SK-N-SH (cell line): ENCODE measurements around the gene ALPK3. TPM values are rescaled to one million over a fixed set of nuclear protein-coding genes. Genes with fewer than 3 reads are reported as not detected.

ENCODE experiments used
- CTCF ChIA-PET: fragments of 300-600, 350-600 bp; formaldehyde crosslinking; extraction: SDS; loops from one replicate; lab custom pipeline; 2021; lab: Yijun Ruan, JAX
- POLR2A ChIA-PET: fragments of 350-600 bp; sonication (Branson Sonifier 250); formaldehyde crosslinking; extraction: SDS; loops from one replicate; lab custom pipeline; 2020; ENCODE audit warnings: antibody characterized with exemption, inconsistent platforms; lab: Yijun Ruan, JAX
- DNase-seq: peaks from one replicate; pipeline ENCODE4 v3.0.0; 2012
- H2AFZ ChIP-seq: fragments of 200-600 bp; sonication (generic); 2 replicates; pipeline ENCODE4 v1.8.1; 2016; ENCODE audit warnings: antibody characterized with exemption, mild to moderate bottlenecking, low read depth
- H3F3A ChIP-seq: fragments of 200-600 bp; sonication (generic); replicated peaks from 2 replicates; pipeline ENCODE3; 2016; ENCODE audit warnings: antibody characterized with exemption, mild to moderate bottlenecking; ENCODE audit not compliant: insufficient read depth
- H3K27ac ChIP-seq, 2 experiments: fragments of 200-500 bp in 1 of 2; fragments of 200-600 bp in 1 of 2; sonication (Bioruptor generic) in 1 of 2; sonication (generic), shearing (Covaris generic) in 1 of 2; 2 replicates each; pipeline versions ENCODE4 v1.5.1 to v1.6.1; 2014 to 2016; ENCODE audit warnings: low read depth in 2 of 2, inconsistent platforms in 1 of 2, low read length in 1 of 2, mild to moderate bottlenecking in 1 of 2, mixed read lengths in 1 of 2
- H3K27me3 ChIP-seq: fragments of 200-600 bp; sonication (generic), shearing (Covaris generic); 2 replicates; pipeline ENCODE4 v1.6.1; 2016; ENCODE audit warnings: mixed run types; ENCODE audit not compliant: insufficient read depth
- H3K36me3 ChIP-seq, 2 experiments: fragments of 200-500 bp in 1 of 2; fragments of 200-600 bp in 1 of 2; sonication (Bioruptor generic) in 1 of 2; sonication (generic) in 1 of 2; replicated peaks in 1 of 2; 2 replicates each; pipeline versions ENCODE3 to v1.5.1; 2014 to 2016; ENCODE audit warnings: low read length in 1 of 2, mild to moderate bottlenecking in 1 of 2; ENCODE audit not compliant: insufficient read depth in 2 of 2, control insufficient read depth in 1 of 2
- H3K4me1 ChIP-seq, 2 experiments: fragments of 200-500 bp in 1 of 2; fragments of 200-600 bp in 1 of 2; sonication (Bioruptor generic) in 1 of 2; sonication (generic), shearing (Covaris generic) in 1 of 2; 2 replicates each; pipeline versions ENCODE4 v1.5.1 to v1.6.1; 2014 to 2016; ENCODE audit warnings: low read depth in 1 of 2, low read length in 1 of 2, mixed run types in 1 of 2; ENCODE audit not compliant: insufficient read depth in 2 of 2, control insufficient read depth in 1 of 2
- H3K4me2 ChIP-seq: fragments of 200-600 bp; sonication (generic), shearing (Covaris generic); 2 replicates; pipeline ENCODE4 v1.6.1; 2017; ENCODE audit warnings: mixed run types
- H3K4me3 ChIP-seq, 2 experiments: fragments of 200-500 bp in 1 of 2; fragments of 200-600 bp in 1 of 2; sonication (Bioruptor generic) in 1 of 2; sonication (generic), shearing (Covaris generic) in 1 of 2; 2 replicates each; pipeline versions ENCODE4 v1.5.1 to v1.8.1; 2014 to 2016; ENCODE audit warnings: low read depth in 2 of 2, inconsistent platforms in 1 of 2, low read length in 1 of 2, mild to moderate bottlenecking in 1 of 2, mixed read lengths in 1 of 2, moderate library complexity in 1 of 2
- H3K79me2 ChIP-seq: fragments of 200-600 bp; sonication (generic); 2 replicates; pipeline ENCODE4 v1.8.1; 2017; ENCODE audit warnings: mild to moderate bottlenecking; ENCODE audit not compliant: insufficient read depth
- H3K9ac ChIP-seq: fragments of 200-600 bp; sonication (generic); 2 replicates; pipeline ENCODE4 v1.6.1; 2017; ENCODE audit warnings: mixed run types
- H3K9me2 ChIP-seq: fragments of 200-600 bp; sonication (generic); 2 replicates; pipeline ENCODE4 v1.6.1; 2017; ENCODE audit warnings: mixed run types
- H3K9me3 ChIP-seq: fragments of 200-600 bp; sonication (generic); 2 replicates; pipeline ENCODE4 v1.6.1; 2017; ENCODE audit warnings: mixed run types, mild to moderate bottlenecking, moderate library complexity
- H4K20me1 ChIP-seq: fragments of 200-600 bp; sonication (generic); 2 replicates; pipeline ENCODE4 v1.6.1; 2017; ENCODE audit warnings: mild to moderate bottlenecking, mixed run types; ENCODE audit not compliant: insufficient read depth
- ELF1 ChIP-seq: IDR thresholded peaks from 2 replicates; pipeline ENCODE4 v1.4.0; 2012
- EP300 ChIP-seq, 2 experiments: IDR thresholded peaks; 2 replicates each; pipeline versions ENCODE4 v1.4.0 to v1.6.1; 2012; ENCODE audit warnings: borderline replicate concordance in 1 of 2, low read depth in 1 of 2, low read length in 1 of 2
- EZH2phosphoT487 ChIP-seq: fragments of 200-600 bp; sonication (generic); IDR thresholded peaks from 2 replicates; pipeline ENCODE4 v1.6.1; 2017; ENCODE audit warnings: low read depth, mixed run types, mild to moderate bottlenecking, antibody characterized with exemption, moderate library complexity, borderline replicate concordance
- FOXJ3 ChIP-seq: sonication (generic); formaldehyde crosslinking; IDR thresholded peaks from 2 replicates; pipeline ENCODE4 v1.5.1; 2020; ENCODE audit warnings: mild to moderate bottlenecking, missing genetic modification reagents
- FOXM1 ChIP-seq: IDR thresholded peaks from 2 replicates; pipeline ENCODE4 v1.4.0; 2012; ENCODE audit warnings: low read depth, mild to moderate bottlenecking
- GABPA ChIP-seq: IDR thresholded peaks from 2 replicates; pipeline ENCODE4 v1.4.0; 2012; ENCODE audit warnings: low read depth, mild to moderate bottlenecking
- GATA2 ChIP-seq: sonication (generic); formaldehyde crosslinking; IDR thresholded peaks from 2 replicates; pipeline ENCODE4 v1.5.0; 2020; ENCODE audit warnings: mild to moderate bottlenecking, missing genetic modification reagents
- JUND ChIP-seq: IDR thresholded peaks from 2 replicates; pipeline ENCODE4 v1.4.0; 2012
- MAX ChIP-seq: IDR thresholded peaks from 2 replicates; pipeline ENCODE4 v1.4.0; 2012; ENCODE audit warnings: low read depth
- MEF2A ChIP-seq: IDR thresholded peaks from 2 replicates; pipeline ENCODE4 v1.4.0; 2012; ENCODE audit warnings: low read depth, borderline replicate concordance
- MXI1 ChIP-seq: IDR thresholded peaks from 2 replicates; pipeline ENCODE4 v1.6.1; 2012; ENCODE audit warnings: mild to moderate bottlenecking, low read depth, low read length, improper control_type of control experiment
- NRF1 ChIP-seq: IDR thresholded peaks from 2 replicates; pipeline ENCODE4 v1.6.1; 2012; ENCODE audit warnings: low read depth, mild to moderate bottlenecking, low read length
- POLR2AphosphoS5 ChIP-seq: IDR thresholded peaks from 2 replicates; pipeline ENCODE4 v1.6.1; 2012; ENCODE audit warnings: low read depth, low read length
- RAD21 ChIP-seq: IDR thresholded peaks from 2 replicates; pipeline ENCODE4 v1.6.1; 2012; ENCODE audit warnings: mild to moderate bottlenecking, low read length
- RCOR1 ChIP-seq: fragments of 150-350 bp; IDR thresholded peaks from 2 replicates; pipeline ENCODE4 v1.6.1; 2017; ENCODE audit warnings: antibody characterized with exemption, low read length
- RFX5 ChIP-seq: IDR thresholded peaks from 2 replicates; pipeline ENCODE4 v1.6.1; 2012; ENCODE audit warnings: mild to moderate bottlenecking, improper control_type of control experiment, low read length
- RXRA ChIP-seq: IDR thresholded peaks from 2 replicates; pipeline ENCODE4 v1.4.0; 2012; ENCODE audit warnings: low read depth, mild to moderate bottlenecking, borderline replicate concordance
- SIN3A ChIP-seq: IDR thresholded peaks from 2 replicates; pipeline ENCODE4 v1.6.1; 2012; ENCODE audit warnings: low read depth, mild to moderate bottlenecking, low read length, moderate library complexity, borderline replicate concordance
- SMC3 ChIP-seq: IDR thresholded peaks from 2 replicates; pipeline ENCODE4 v1.6.1; 2012; ENCODE audit warnings: low read depth, low read length, improper control_type of control experiment
- TAF1 ChIP-seq: IDR thresholded peaks from 2 replicates; pipeline ENCODE4 v1.6.1; 2012; ENCODE audit warnings: low read depth, mild to moderate bottlenecking, low read length, moderate library complexity, borderline replicate concordance
- TCF12 ChIP-seq: IDR thresholded peaks from 2 replicates; pipeline ENCODE4 v1.4.0; 2012
- TEAD4 ChIP-seq: IDR thresholded peaks from 2 replicates; pipeline ENCODE4 v1.4.0; 2012; ENCODE audit warnings: mild to moderate bottlenecking, borderline replicate concordance; ENCODE audit not compliant: insufficient read depth
- USF2 ChIP-seq: fragments of 150-350 bp; IDR thresholded peaks from 2 replicates; pipeline ENCODE4 v1.6.1; 2017; ENCODE audit warnings: antibody characterized with exemption, low read length, low read depth, borderline replicate concordance
- YY1 ChIP-seq: IDR thresholded peaks from 2 replicates; pipeline ENCODE4 v1.4.0; 2012; ENCODE audit warnings: low read depth, mild to moderate bottlenecking
- ZBTB33 ChIP-seq: IDR thresholded peaks from 2 replicates; pipeline ENCODE4 v1.4.0; 2012; ENCODE audit warnings: low read depth, borderline replicate concordance
- WGBS: methylation state at CpG from one replicate; pipeline ENCODE4 v1.1.6; 2017; ENCODE audit warnings: low lambda C conversion rate; 5-methylcytosine and 5-hydroxymethylcytosine counted together
- polyA plus RNA-seq, 3 experiments: library from polyadenylated mRNA; depleted of rRNA; stranded (reverse); fragments of >200 nt; gene quantifications; 2 replicates each; pipeline ENCODE4 v1.2.3, GENCODE V29; 2012

The ALPK3 gene
- polyA plus RNA-seq, 1 of the 3 experiments (the other 2 are of a cell fraction) = 0.16 TPM

GRCh38 chr15:84901540-84901939, 84.4 kb downstream of the ALPK3 start:
- Histone ChIP-seq H3K27ac (no peak overlapping the region), H3K27me3 (no peaks in the 10 kb centered on the region), H3K4me2 (no peak overlapping the region)
- TF ChIP-seq SIN3A (no peak), EP300 (IDR thresholded peaks at IDR 0.05; ENCODE audit: borderline replicate concordance in 1 of 2, low read depth in 1 of 2, low read length in 1 of 2) (no peak), JUND (no peak), RFX5 (no peak), POLR2AphosphoS5 (no peak), FOXM1 (no peak), TEAD4 (no peak), USF2 (no peak), RXRA (no peak), EZH2phosphoT487 (no peak), NRF1 (no peak), RAD21 (no peak), MEF2A (no peak)
- TF ChIP-seq, all 33 proteins: peak for 0
- no peaks in the 10 kb centered on the region for H3K9me2 ChIP-seq
- ChIA-PET POLR2A (no interaction called here), CTCF (interaction anchor here (1.9 kb wide), 1 partner anchor 26 kb away, joined by 4 read pairs; no protein-coding TSS in a partner anchor)
- 88% methylated on average over 2 of the region's 2 CpGs for WGBS
- H3K4me3 ChIP-seq = no peak overlapping the region
- no peak overlapping the region for H2AFZ ChIP-seq
- H3K9ac ChIP-seq = no peak overlapping the region
- no peaks in the 10 kb centered on the region for H3K9me3 ChIP-seq
- peaks cover 0 to 15% of the 10 kb centered on the region in 2 experiments; a peak in 1 of 4 replicates for H3K4me1 ChIP-seq
- H3F3A ChIP-seq = no peaks in the 10 kb centered on the region
- H3K36me3 ChIP-seq = no peaks in the 10 kb centered on the region
- no peaks in the 10 kb centered on the region for H3K79me2 ChIP-seq
- DNase-seq = no peak
- no peaks in the 10 kb centered on the region for H4K20me1 ChIP-seq

GRCh38 chr15:84903751-84904150, 86.6 kb downstream of the ALPK3 start:
- Histone ChIP-seq H3K27ac (peak overlapping the region in 1 of 2 experiments; percentile 18; a peak in 1 of 4 replicates), H2AFZ (no peak overlapping the region), H3K4me3 (no peak overlapping the region), H3K9me3 (no peaks in the 10 kb centered on the region), H3K9ac (no peak overlapping the region), H3K79me2 (no peaks in the 10 kb centered on the region), H3F3A (no peaks in the 10 kb centered on the region), H3K9me2 (no peaks in the 10 kb centered on the region), H3K36me3 (no peaks in the 10 kb centered on the region), H3K4me2 (no peak overlapping the region), H3K27me3 (no peaks in the 10 kb centered on the region), H3K4me1 (peaks cover 0 to 15% of the 10 kb centered on the region in 2 experiments; a peak in 1 of 4 replicates), H4K20me1 (no peaks in the 10 kb centered on the region)
- WGBS = 25% methylated on average over 1 of the region's 2 CpGs
- no peak for DNase-seq
- POLR2A ChIA-PET = no interaction called here
- CTCF ChIA-PET = interaction anchor here (1.2 kb wide), 1 partner anchor 24 kb away, joined by 3 read pairs; no protein-coding TSS in a partner anchor
- TF ChIP-seq MEF2A = no peak
- no peak for TF ChIP-seq TCF12
- no peak for TF ChIP-seq YY1
- no peak for TF ChIP-seq RFX5
- no peak for TF ChIP-seq ZBTB33
- TF ChIP-seq FOXJ3 = no peak
- TF ChIP-seq RCOR1 = no peak
- no peak for TF ChIP-seq SMC3
- TF ChIP-seq SIN3A = no peak
- TF ChIP-seq GABPA = no peak
- TF ChIP-seq GATA2 (CRISPR knock-in tag) = no peak
- TF ChIP-seq MAX = no peak
- no peak for TF ChIP-seq TAF1
- no peak for TF ChIP-seq ELF1
- TF ChIP-seq MXI1 = no peak
- TF ChIP-seq FOXM1 = no peak
- TF ChIP-seq USF2 = no peak
- no peak for TF ChIP-seq RXRA
